ENCODE measurements around the gene POC1A.

The POC1A gene

GRCh38 chr3:52030714-52031310 is 123.4 kb downstream of the POC1A start:
- DNase-seq, result no peak
- TF ChIP-seq GATA1 (IDR thresholded peaks at IDR 0.05; ENCODE audit: low read depth, low read length) (no peak), POLR2A (IDR thresholded peaks at IDR 0.05; ENCODE audit: low read length) (no peak)

GRCh38 chr3:52029535-52029934 is 124.7 kb downstream of the POC1A start:
- TF ChIP-seq GATA1 (IDR thresholded peaks at IDR 0.05; ENCODE audit: low read depth, low read length) (no peak), POLR2A (IDR thresholded peaks at IDR 0.05; ENCODE audit: low read length) (no peak)
- DNase-seq, result no peak

- TF ChIP-seq GATA1 (IDR thresholded peaks at IDR 0.05; ENCODE audit: low read depth, low read length) (no peak), POLR2A (IDR thresholded peaks at IDR 0.05; ENCODE audit: low read length) (no peak)
- peak; percentile 58 to 81 for DNase-seq
Measured at GRCh38 chr3:52029053-52029452, 125.2 kb downstream of the POC1A start.

GRCh38 chr3:52028572-52028971 is 125.7 kb downstream of the POC1A start:
- TF ChIP-seq POLR2A (IDR thresholded peaks at IDR 0.05; ENCODE audit: low read length), result no peak
- TF ChIP-seq GATA1 (IDR thresholded peaks at IDR 0.05; ENCODE audit: low read depth, low read length), result no peak
- peak; percentile 24 to 42 for DNase-seq

GRCh38 chr3:52026041-52026440 is 128.2 kb downstream of the POC1A start:
- no peak for TF ChIP-seq GATA1 (IDR thresholded peaks at IDR 0.05; ENCODE audit: low read depth, low read length)
- DNase-seq, result no peak

- DNase-seq, result no peak
- TF ChIP-seq POLR2A (IDR thresholded peaks at IDR 0.05; ENCODE audit: low read length) (no peak), GATA1 (IDR thresholded peaks at IDR 0.05; ENCODE audit: low read depth, low read length) (no peak)
Measured at GRCh38 chr3:52025453-52025852, 128.8 kb downstream of the POC1A start.

Data from erythroblast (primary cell).